Mesothelial cell of epicardium (in vitro differentiated cells): ENCODE measurements around the gene RPN1. TPM values are rescaled to one million over a fixed set of nuclear protein-coding genes. Genes with fewer than 3 reads are reported as not detected.

Experiments used
- DNase-seq, 2 experiments: peaks; one replicate each; pipeline ENCODE4 v3.0.0; 2021; ENCODE audit warnings: low spot score in 2 of 2; ENCODE audit not compliant: unreplicated experiment in 2 of 2
- H3K27ac Mint-ChIP-seq: 2 replicates; pipeline ENCODE4 v1.8.0; 2021; ENCODE audit warnings: mixed read lengths
- H3K27me3 Mint-ChIP-seq: 2 replicates; pipeline ENCODE4 v1.8.0; 2021; ENCODE audit warnings: low read depth, mixed read lengths
- H3K36me3 Mint-ChIP-seq: 2 replicates; pipeline ENCODE4 v1.8.0; 2021; ENCODE audit warnings: mixed read lengths
- H3K4me1 Mint-ChIP-seq: 2 replicates; pipeline ENCODE4 v1.8.0; 2021; ENCODE audit warnings: mixed read lengths
- H3K4me3 Mint-ChIP-seq: 2 replicates; pipeline ENCODE4 v1.8.0; 2021; ENCODE audit warnings: mild to moderate bottlenecking, moderate library complexity, mixed read lengths
- H3K9me3 Mint-ChIP-seq: 2 replicates; pipeline ENCODE4 v1.8.0; 2021; ENCODE audit warnings: mixed read lengths
- total RNA-seq: library from RNA; stranded (reverse); gene quantifications from 3 replicates; pipeline ENCODE4 v1.2.1, GENCODE V29; 2021
- TF ChIP-seq, protein P1 (sequence below): fragments of 200-600 bp; sonication (generic); IDR thresholded peaks from one replicate; pipeline ENCODE4 v1.5.0; 2021; ENCODE audit warnings: antibody characterized with exemption; ENCODE audit not compliant: unreplicated experiment

Gene RPN1
- total RNA-seq, 1 donor from 2014 or later, result 148 TPM

DNA sequence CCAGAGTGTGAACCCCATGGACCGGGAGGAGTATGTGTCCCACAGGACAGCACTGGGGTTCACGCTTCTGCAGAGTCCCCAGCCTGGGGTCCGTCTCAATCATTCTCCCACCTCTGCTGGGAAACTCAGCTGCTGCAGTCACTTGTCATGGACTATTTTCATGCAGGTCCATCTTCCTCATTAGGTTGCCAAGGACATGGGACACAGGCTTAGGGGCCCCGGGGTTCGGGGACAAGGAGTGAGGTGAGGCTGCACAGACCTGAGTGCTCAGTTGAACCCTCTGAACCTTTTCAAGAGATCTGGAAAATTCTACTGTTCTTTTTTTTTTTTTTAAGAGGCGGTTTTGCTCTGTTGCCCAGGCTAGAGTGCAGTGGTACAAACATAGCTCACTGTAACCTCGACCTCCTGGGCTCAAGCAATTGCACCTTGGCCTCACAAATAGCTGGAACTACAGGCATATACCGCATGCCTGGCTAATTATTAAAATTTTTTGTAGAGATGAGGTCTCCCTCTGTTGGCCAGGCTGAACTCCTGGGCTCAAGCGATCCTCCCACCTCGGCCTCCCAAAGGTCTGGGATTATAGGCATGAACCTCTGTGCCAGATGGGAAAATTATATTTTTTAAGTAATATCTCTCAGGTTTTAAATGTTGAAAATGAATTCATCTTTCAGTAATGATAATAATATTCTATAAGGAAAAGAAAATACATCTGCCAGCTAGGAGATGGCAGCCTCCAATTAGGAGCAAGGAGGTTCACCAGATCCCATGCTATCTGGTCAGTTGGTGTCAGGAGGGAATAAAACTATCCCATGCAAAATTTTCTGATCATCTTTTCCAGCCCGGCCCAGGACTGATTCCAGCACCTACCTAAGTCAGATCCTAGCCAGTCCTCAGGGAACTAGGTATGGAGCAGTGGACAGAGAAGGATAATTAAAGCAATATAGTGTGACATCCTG, 45.2 kb downstream of the RPN1 start:
- Mint-ChIP-seq H3K27me3 (no peaks in the 10 kb centered on the region), H3K4me1 (no peaks in the 10 kb centered on the region), H3K36me3 (no peaks in the 10 kb centered on the region), H3K9me3 (no peaks in the 10 kb centered on the region), H3K27ac (no peak overlapping the region), H3K4me3 (no peak overlapping the region)
- TF ChIP-seq, protein P1, sequence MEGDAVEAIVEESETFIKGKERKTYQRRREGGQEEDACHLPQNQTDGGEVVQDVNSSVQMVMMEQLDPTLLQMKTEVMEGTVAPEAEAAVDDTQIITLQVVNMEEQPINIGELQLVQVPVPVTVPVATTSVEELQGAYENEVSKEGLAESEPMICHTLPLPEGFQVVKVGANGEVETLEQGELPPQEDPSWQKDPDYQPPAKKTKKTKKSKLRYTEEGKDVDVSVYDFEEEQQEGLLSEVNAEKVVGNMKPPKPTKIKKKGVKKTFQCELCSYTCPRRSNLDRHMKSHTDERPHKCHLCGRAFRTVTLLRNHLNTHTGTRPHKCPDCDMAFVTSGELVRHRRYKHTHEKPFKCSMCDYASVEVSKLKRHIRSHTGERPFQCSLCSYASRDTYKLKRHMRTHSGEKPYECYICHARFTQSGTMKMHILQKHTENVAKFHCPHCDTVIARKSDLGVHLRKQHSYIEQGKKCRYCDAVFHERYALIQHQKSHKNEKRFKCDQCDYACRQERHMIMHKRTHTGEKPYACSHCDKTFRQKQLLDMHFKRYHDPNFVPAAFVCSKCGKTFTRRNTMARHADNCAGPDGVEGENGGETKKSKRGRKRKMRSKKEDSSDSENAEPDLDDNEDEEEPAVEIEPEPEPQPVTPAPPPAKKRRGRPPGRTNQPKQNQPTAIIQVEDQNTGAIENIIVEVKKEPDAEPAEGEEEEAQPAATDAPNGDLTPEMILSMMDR, result no peak
- DNase-seq, result no peak

- DNase-seq, result no peak
- TF ChIP-seq, protein P1, result no peak
- H3K4me1 Mint-ChIP-seq, result no peaks in the 10 kb centered on the region
These were observed 46.5 kb downstream of the RPN1 start for GRCh38 chr3:128603811-128604775.

DNA sequence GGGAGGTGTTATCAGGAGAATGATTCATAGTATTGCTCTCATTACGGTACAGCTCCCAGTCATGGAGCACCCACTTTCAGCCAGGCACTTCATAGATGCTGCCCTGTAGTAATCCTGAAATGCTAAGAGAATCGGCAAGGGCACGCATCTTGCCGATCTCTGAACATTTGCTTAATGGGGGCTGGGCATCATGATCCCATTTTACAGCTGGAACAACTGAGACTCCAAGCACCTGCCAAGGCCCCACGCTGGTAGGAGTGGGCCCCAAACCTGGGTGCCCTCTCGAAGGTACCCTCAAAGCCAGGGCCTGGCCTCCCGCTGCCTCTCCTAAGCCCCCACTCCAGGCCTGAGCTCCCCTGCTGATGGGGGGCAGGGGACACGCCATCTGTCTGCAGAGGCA, 47.3 kb downstream of the RPN1 start:
- TF ChIP-seq, protein P1, result no peak
- Mint-ChIP-seq H3K9me3 (no peaks in the 10 kb centered on the region), H3K27me3 (no peaks in the 10 kb centered on the region), H3K4me3 (no peak overlapping the region), H3K36me3 (no peaks in the 10 kb centered on the region), H3K4me1 (no peaks in the 10 kb centered on the region), H3K27ac (no peak overlapping the region)
- DNase-seq, result no peak

More at GRCh38 chr3:128603811-128604775, 46.5 kb downstream of the RPN1 start:
- no peaks in the 10 kb centered on the region for H3K27me3 Mint-ChIP-seq
- H3K9me3 Mint-ChIP-seq, result no peaks in the 10 kb centered on the region
- no peaks in the 10 kb centered on the region for H3K36me3 Mint-ChIP-seq
- H3K27ac Mint-ChIP-seq, result no peak overlapping the region
- H3K4me3 Mint-ChIP-seq, result no peak overlapping the region

DNA sequence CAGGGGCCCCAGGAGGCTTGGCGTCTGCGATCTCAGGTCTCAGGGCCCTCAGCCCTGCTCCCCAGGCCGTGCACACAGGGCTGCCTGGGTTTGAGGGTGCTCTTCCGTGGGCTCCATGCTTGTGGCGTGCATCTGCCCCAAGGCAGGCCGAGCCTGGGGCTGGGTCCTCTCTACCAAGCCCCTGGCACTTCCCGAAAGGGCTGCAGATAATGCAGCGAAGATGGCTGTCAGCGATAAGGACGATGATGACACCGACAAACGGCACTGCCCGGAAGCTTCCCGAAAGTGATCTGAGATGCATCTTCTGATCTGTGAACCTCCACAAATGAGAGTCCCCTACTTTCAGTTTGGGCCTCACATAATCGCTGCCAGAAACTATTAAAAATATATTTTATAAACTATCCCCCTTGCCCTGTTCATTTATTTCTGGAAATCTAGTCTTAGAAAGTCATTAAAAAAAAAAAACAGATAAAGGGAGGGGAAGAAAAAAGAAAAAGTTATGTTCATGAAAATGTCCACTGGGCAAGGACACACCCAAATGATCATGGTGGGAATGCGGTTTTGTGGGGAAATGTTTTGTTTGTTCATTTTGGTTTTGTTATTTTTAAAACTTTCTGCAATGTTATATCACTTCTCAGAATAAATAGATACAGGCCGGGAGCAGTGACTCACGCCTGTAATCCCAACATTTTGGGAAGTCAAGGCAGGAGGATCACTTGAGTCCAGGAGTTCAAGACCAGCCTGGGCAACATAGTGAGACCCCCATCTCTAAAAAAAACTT, 51.5 kb downstream of the RPN1 start:
- Mint-ChIP-seq H3K27me3 (no peaks in the 10 kb centered on the region), H3K27ac (no peak overlapping the region), H3K9me3 (no peaks in the 10 kb centered on the region), H3K4me3 (no peak overlapping the region), H3K36me3 (no peaks in the 10 kb centered on the region), H3K4me1 (no peaks in the 10 kb centered on the region)
- no peak for DNase-seq
- TF ChIP-seq, protein P1, result no peak

DNA sequence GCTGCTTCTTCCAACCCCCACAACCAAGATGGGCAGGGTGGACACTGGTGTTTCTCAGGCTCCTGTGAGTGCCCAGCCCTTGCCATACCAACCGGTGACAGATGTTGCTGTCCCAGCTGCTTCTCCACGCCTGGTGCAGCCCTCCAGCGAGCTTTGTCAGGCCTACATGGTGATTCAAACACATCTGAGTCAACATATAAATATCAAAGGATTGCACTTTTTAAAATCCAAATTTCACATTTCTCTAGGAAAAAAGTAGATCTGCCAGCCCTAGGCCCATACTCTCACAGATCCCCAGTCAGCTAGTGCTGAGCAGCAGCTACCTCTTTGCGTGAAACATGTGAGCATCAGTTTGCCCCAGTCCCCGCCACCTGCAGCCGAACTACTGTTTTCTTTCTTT, 52.7 kb downstream of the RPN1 start:
- no peaks in the 10 kb centered on the region for H3K4me1 Mint-ChIP-seq
- no peaks in the 10 kb centered on the region for H3K27me3 Mint-ChIP-seq
- no peak for DNase-seq
- no peaks in the 10 kb centered on the region for H3K9me3 Mint-ChIP-seq
- TF ChIP-seq, protein P1, result no peak
- no peak overlapping the region for H3K27ac Mint-ChIP-seq
- no peaks in the 10 kb centered on the region for H3K36me3 Mint-ChIP-seq
- H3K4me3 Mint-ChIP-seq, result no peak overlapping the region
